ENCODE measurements around the gene ST6GALNAC6. TPM values are rescaled to one million over a fixed set of nuclear protein-coding genes. Genes with fewer than 3 reads are reported as not detected.

The ST6GALNAC6 gene
- total and polyA plus RNA-seq, 5 experiments from 2014 or later, result 29.8 to 110 (median 42.8) TPM

DNA sequence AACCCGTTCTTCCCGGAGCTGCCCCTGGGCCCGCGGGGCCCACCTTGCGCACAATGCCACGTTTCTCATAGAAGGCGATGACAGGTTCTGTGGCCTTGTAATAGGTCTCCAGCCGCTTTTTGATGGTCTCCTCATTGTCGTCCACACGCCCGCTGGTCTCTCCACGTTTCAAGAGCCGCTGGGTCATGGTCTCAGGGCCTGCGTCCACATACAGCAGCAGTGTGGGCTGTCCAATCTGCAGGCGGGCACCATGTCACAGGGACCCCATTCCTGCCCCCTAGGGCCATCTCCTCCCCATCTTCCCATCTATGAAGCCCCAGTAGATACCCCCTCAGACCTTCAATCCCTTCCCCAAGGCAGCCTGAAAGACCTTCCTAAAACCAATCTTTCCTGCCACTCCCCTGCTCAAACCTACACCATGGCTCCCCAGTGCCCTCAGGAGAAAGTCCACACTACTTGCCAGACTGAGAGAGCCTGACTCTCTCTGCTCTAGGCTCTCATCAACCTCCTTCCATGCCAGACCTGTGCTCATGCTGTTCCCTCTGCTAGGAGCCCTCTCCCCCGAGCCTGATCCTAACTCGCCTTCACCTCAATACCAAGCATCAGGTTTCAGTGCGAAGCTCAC is 31.0 kb downstream of the ST6GALNAC6 start:
- Mint-ChIP-seq H3K27me3 (no peaks in the 10 kb centered on the region), H3K4me1 (peaks cover 13 to 24% (median 17%) of the 10 kb centered on the region in 4 donors), H3K27ac (peak overlapping the region in 8 of 10 donors; percentile 2 to 70 (median 54)), H3K36me3 (peaks cover 0 to 2% (median 0%) of the 10 kb centered on the region in 3 donors), H3K4me3 (no peak overlapping the region), H3K9me3 (no peaks in the 10 kb centered on the region)
- ATAC-seq (no peak), DNase-seq (no peak)
- POLR2A ChIA-PET, result interaction anchor here (0.6 to 2.5 kb wide), 5 partner anchors 81 to 412 kb away, joined by 3 to 19 read pairs (median 4); partner anchors contain the start of genes CDK9 and TOR2A

DNA sequence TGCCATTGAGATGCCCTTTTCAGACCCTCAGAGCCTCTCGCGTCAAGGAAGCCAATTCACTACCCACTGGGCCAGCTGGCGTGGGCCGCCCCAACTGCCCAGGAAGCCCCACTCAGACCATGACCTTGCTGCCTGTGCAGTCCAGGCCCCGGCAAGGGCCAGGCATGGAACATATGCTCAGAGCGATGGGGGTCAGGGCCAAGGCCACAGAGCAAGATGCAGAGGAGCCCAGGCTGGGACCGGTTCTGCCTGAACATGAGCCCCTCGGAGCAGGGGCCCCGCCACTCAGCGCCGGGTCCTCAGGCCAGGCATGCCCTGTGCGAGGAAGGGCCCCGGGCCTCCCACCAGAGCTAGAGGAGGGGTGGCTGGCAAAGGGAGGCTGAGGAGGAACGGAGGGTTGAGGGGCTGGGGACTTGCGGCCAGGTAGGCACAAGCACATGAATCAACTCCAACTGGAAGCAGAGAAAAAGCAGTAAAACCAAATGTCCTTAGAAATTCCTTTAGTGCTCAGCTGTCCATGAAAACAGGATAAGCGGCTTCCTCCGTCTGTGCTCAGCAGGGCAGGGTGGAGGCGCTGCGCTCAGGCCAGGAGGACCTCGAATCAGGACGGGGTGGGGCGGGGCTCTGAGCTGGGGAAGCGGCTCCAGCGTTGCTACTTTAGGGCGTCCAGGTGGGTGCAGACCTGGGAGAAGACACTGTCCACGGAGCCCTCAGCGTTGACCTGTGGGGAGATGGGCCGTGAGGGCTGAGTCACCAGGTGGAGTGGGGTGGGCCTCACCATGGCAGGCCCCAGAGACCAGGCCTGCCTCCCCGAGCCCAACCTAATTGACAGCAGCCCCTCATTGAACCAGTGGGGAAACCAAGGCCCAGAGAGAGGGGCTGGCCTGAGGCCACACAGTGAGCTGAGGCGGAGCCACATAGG is 31.8 kb downstream of the ST6GALNAC6 start:
- DNase-seq (no peak), ATAC-seq (no peak)
- POLR2A ChIA-PET, result interaction anchor here (0.6 to 1.2 kb wide), 6 partner anchors 10 to 200 kb away, joined by 3 to 5 read pairs (median 3); partner anchors contain the start of gene CDK9
- no peaks in the 10 kb centered on the region for H3K27me3 Mint-ChIP-seq
- no peaks in the 10 kb centered on the region for H3K9me3 Mint-ChIP-seq
- peak overlapping the region in 4 of 10 donors; percentile 35 to 70 (median 48) for H3K27ac Mint-ChIP-seq
- H3K36me3 Mint-ChIP-seq, result peaks cover 0 to 2% (median 0%) of the 10 kb centered on the region in 3 donors
- H3K4me1 Mint-ChIP-seq, result peaks cover 19 to 32% (median 23%) of the 10 kb centered on the region in 4 donors
- no peak overlapping the region for H3K4me3 Mint-ChIP-seq

DNA sequence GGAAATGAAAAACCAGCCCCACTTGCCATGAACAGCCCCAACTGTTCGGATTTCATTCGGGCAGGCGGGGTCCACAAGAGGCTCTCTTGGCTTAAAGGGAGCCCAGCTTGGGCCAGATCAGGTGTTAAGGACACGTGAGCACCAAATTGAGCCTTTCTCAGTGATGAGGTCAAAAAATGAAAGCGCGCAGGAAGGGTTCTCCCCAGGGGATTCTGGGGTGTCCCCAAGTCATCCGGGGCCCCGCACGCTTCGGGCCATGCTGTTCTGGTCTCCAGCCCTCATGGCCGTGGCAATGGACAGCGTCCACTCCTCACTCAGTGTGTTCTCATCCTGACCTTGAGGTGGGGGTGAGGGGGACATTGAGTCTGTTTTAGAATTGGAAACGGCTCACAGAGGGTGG is 32.9 kb downstream of the ST6GALNAC6 start:
- Mint-ChIP-seq H3K9me3 (no peaks in the 10 kb centered on the region), H3K4me1 (peaks cover 22 to 43% (median 34%) of the 10 kb centered on the region in 4 donors), H3K4me3 (no peak overlapping the region), H3K27ac (peak overlapping the region in 6 of 10 donors; percentile 35 to 83 (median 72)), H3K36me3 (no peaks in the 10 kb centered on the region), H3K27me3 (no peaks in the 10 kb centered on the region)
- DNase-seq (no peak), ATAC-seq (no peak)
- POLR2A ChIA-PET, result interaction anchor here (0.7 to 3.0 kb wide), 6 partner anchors 9 to 131 kb away, joined by 3 to 17 read pairs (median 4); partner anchors contain the start of genes CDK9, ST6GALNAC4 and TOR2A

DNA sequence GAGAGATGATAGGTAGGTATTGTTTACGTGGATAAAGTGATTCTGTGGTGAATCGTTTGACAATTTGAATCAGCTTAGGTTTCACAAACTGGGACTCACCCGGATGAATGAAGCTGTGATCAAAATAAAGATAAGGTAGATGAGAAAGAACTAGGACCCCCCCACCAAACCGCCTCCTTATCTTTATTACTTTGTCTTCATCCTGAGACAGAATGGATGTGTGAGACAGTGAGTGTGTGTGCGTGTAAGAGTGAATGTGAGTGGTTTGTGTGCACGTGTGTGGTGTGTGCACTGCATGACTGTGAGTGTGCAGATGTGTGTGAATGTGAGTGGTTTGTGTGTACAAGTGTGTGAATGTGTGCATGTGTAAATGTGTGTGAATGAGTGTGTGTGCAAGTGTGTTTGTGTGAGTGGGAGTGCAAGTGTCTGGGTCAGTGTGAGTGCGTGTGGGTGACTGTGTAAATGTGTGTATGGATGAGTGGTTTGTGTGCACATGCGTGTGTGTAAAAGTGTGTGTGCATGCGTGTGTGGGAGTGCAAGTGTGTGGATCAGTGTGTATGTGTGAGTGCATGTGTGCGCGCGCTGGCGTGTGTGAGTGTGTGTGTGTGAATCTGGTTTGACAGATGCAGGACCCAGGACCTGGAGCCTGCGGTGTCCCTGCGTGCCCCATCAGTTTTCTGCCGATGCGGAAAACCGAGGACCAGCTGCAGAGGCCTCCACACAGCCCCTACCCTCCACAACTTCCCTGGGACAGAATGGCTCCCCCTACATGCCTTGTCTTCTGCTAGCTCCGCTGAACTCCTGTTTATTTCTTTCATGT is 33.5 kb downstream of the ST6GALNAC6 start:
- Mint-ChIP-seq H3K27me3 (no peaks in the 10 kb centered on the region), H3K4me3 (peak overlapping the region in 5 of 10 donors; percentile 0 to 35 (median 5)), H3K36me3 (no peaks in the 10 kb centered on the region), H3K9me3 (no peaks in the 10 kb centered on the region), H3K4me1 (peaks cover 22 to 49% (median 41%) of the 10 kb centered on the region in 4 donors), H3K27ac (peak overlapping the region; percentile 37 to 84 (median 74))
- POLR2A ChIA-PET, result interaction anchor here (0.6 to 3.0 kb wide), 12 partner anchors 10 to 131 kb away, joined by 3 to 17 read pairs (median 4); partner anchors contain the start of genes CDK9, ENG, ST6GALNAC4 and ST6GALNAC6
- DNase-seq, result peak in 6 of 10 donors; percentile 19 to 67 (median 38)
- peak; percentile 33 to 70 for ATAC-seq

DNA sequence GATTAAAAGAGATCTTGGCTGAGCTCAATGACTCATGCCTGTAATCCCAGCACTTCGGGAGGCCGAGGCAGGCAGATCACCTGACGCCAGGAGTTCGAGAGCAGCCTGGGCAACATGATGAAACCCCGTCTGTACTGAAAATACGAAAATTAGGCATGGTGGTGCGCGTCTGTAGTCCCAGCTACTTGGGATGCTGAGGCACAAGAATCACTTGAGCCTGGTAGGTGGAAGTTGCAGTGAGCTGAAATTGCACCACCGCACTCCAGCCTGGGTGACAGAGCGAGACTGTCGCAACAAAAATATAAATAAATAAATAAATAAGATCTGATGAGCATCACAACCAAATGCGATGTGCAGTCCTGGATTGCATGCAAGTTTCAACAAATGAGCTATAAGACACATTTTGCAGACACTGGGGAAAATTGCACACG is 36.2 kb downstream of the ST6GALNAC6 start:
- Mint-ChIP-seq H3K27me3 (no peaks in the 10 kb centered on the region), H3K4me1 (peaks cover 26 to 60% (median 47%) of the 10 kb centered on the region in 4 donors)

DNA sequence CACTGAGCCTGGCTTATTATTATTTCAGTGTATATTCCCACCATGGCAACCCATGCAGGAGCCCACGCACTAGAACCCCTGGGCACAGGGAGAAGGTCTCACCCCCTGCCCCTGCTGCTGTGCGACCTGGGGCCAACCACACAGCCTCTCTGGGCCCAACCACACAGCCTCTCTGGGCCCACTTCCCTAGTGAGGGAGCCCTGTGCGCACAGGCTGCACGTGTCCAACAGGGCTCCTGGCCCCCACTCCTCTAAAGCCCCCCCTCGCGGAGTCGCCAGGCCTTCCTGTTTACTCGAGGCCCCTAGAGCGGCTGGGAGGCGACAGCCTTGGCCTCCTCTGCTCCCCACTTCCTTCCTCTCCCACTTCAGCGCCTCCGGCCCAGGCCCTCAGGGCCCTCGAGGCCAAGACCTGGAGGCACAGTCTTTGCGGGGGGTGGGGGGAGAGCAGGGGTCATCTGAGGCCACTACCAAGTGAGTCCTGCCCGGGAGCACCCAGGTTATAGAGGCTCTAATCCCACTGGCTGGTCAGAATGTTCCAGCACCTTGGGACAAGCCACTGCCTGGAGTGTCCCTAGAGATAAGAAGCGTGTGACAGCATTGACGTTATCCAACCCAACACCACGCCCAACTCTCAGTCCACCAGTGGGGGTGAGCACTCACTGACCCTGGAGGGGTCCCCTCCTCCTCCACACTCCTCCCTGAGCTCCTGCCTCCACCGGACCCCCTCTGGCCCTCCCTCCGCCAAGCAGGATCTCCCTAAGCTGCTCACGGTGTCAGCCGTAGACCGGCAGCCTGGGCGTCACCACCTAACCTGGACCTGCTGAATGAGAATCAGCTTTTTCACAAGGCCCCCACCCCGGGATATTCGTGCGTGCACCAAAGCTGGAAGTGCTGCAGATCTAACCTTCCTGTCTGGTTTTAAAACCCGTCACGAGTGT is 37.1 kb downstream of the ST6GALNAC6 start:
- no peaks in the 10 kb centered on the region for H3K27me3 Mint-ChIP-seq
- peak in 8 of 10 donors; percentile 37 to 80 (median 52) for DNase-seq
- H3K4me1 Mint-ChIP-seq, result peaks cover 27 to 64% (median 50%) of the 10 kb centered on the region in 4 donors
- H3K4me3 Mint-ChIP-seq, result peak overlapping the region; percentile 48 to 80 (median 69)
- peak; percentile 58 to 62 for ATAC-seq
- no peaks in the 10 kb centered on the region for H3K9me3 Mint-ChIP-seq
- POLR2A ChIA-PET, result interaction anchor here (0.6 to 3.2 kb wide), 18 partner anchors 9 to 862 kb away, joined by 3 to 22 read pairs (median 4); partner anchors contain the start of genes CDK9, ENG, SLC25A25 and ST6GALNAC4
- H3K27ac Mint-ChIP-seq, result peak overlapping the region; percentile 94 to 97 (median 96)
- H3K36me3 Mint-ChIP-seq, result no peaks in the 10 kb centered on the region

More for the DNA sequence above, 36.2 kb downstream of the ST6GALNAC6 start:
- peak overlapping the region; percentile 94 to 97 (median 96) for H3K27ac Mint-ChIP-seq
- H3K9me3 Mint-ChIP-seq, result no peaks in the 10 kb centered on the region
- no peak for ATAC-seq
- no peak for DNase-seq
- no peaks in the 10 kb centered on the region for H3K36me3 Mint-ChIP-seq
- POLR2A ChIA-PET, result interaction anchor here (0.6 to 3.2 kb wide), 15 partner anchors 9 to 242 kb away, joined by 3 to 22 read pairs (median 4); partner anchors contain the start of genes CDK9, ENG, SH2D3C and SLC25A25
- peak overlapping the region in 8 of 10 donors; percentile 59 to 80 (median 69) for H3K4me3 Mint-ChIP-seq

DNA sequence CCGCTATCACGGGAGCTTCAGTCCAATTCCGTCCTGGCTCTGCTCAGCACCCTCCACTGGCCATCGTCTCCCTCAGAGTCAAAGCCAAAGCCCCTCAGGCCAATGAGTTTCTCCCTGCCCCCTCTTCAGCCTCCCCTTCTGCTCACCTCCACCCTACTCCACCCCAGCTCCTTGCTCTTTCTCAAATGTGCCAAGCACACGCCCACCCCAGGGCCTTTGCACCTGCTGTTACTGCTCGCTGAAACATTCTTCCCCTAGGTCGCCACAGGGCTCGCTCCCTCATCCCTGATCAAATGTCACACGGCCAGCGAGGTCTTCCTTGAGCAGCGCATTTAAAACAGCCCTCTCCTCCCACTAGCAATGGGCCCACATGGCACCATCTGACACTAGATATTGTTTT is 38.6 kb downstream of the ST6GALNAC6 start:
- Mint-ChIP-seq H3K4me1 (peaks cover 29 to 71% (median 52%) of the 10 kb centered on the region in 4 donors), H3K4me3 (peak overlapping the region in 1 of 10 donors; percentile 77), H3K27me3 (no peaks in the 10 kb centered on the region), H3K36me3 (no peaks in the 10 kb centered on the region), H3K27ac (peak overlapping the region in 7 of 10 donors; percentile 68 to 97 (median 87)), H3K9me3 (no peaks in the 10 kb centered on the region)
- ATAC-seq (no peak), DNase-seq (no peak)
- POLR2A ChIA-PET, result interaction anchor here (0.6 to 3.2 kb wide), 8 partner anchors 8 to 284 kb away, joined by 3 to 22 read pairs (median 6); partner anchors contain the start of genes CDK9 and ST6GALNAC4

DNA sequence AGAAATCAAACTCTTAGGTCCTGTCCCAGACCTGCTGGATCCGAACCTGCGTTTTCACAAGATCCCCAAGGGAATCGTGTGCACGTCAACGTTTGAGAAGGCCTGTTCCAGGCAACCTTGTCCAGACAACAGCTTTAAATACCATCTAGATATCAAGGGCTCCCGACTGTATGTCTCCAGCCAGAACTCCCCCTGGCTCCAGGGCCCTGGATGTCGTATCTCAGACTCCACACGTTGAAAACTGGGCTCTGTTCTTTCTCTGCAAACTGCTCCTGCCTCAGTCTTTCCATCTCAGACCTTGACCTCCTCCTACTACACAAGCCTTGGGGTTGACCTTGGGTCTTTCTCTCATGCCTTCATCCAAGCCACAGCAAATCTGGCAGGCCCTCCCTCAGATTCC is 39.1 kb downstream of the ST6GALNAC6 start:
- ATAC-seq, result no peak
- Mint-ChIP-seq H3K9me3 (no peaks in the 10 kb centered on the region), H3K27ac (peak overlapping the region in 7 of 10 donors; percentile 10 to 97 (median 77)), H3K4me1 (peaks cover 26 to 71% (median 52%) of the 10 kb centered on the region in 4 donors), H3K36me3 (no peaks in the 10 kb centered on the region), H3K4me3 (no peak overlapping the region), H3K27me3 (no peaks in the 10 kb centered on the region)
- no peak for DNase-seq
- POLR2A ChIA-PET, result interaction anchor here (0.6 to 1.2 kb wide), 7 partner anchors 13 to 284 kb away, joined by 3 to 7 read pairs (median 5); no protein-coding TSS in a partner anchor

DNA sequence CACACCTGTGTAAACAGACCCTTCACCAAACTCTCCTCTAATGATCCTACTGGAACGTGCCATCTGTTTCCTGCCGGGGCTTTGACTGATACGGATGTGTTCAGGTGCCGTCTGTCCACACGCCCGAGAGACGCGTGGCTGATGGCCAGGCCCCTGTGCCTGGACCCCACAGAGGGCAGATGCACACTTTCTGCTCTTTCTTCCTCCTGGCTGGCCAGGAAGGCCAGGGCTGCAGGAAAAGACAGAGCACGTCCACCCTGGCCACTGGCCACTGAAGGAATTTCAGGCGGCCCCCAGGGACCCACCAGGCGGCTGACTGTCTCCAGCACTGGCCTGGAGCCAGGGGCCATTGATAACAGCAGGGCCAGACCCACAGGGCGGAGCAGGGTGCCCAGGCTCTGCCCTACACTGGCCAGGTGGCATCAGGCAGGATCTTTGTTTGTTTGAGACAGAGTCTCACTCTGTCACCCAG is 41.3 kb downstream of the ST6GALNAC6 start:
- Mint-ChIP-seq H3K4me1 (peaks cover 24 to 74% (median 58%) of the 10 kb centered on the region in 4 donors), H3K36me3 (no peaks in the 10 kb centered on the region), H3K27ac (peak overlapping the region in 3 of 10 donors; percentile 6 to 90 (median 80)), H3K4me3 (peak overlapping the region in 1 of 10 donors; percentile 26), H3K9me3 (no peaks in the 10 kb centered on the region), H3K27me3 (no peaks in the 10 kb centered on the region)
- DNase-seq, result no peak
- ATAC-seq, result no peak
- POLR2A ChIA-PET, result interaction anchor here (1.2 to 1.4 kb wide), 2 partner anchors 9 to 72 kb away, joined by 3 read pairs; partner anchors contain the start of gene CDK9

DNA sequence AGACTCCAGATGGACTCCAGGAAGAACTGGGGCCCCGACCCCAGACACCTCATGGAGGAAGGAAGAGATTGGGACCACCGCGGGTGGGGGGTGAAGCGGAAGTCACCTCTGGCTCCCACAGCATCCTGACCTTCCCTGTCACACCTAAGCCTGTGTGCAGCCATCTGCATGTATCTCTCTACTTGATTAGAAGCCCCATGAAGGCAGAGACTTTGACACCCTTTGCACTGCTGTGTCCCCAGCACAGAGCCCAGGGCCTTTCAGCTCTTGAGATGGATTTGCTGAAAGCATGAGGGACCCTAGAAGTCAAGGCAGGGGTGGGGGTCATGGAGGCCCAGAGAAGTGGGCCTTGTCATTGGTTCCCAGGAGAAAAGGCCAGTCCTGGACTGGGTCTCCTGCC is 42.1 kb downstream of the ST6GALNAC6 start:
- no peak overlapping the region for H3K4me3 Mint-ChIP-seq
- DNase-seq, result no peak
- H3K27ac Mint-ChIP-seq, result no peak overlapping the region
- no peak for ATAC-seq
- POLR2A ChIA-PET, result interaction anchor here (1.2 to 1.4 kb wide), 3 partner anchors 10 to 71 kb away, joined by 3 read pairs; partner anchors contain the start of genes CDK9 and FPGS
- no peaks in the 10 kb centered on the region for H3K36me3 Mint-ChIP-seq
- H3K9me3 Mint-ChIP-seq, result no peaks in the 10 kb centered on the region
- peaks cover 18 to 74% (median 55%) of the 10 kb centered on the region in 4 donors for H3K4me1 Mint-ChIP-seq
- no peaks in the 10 kb centered on the region for H3K27me3 Mint-ChIP-seq
